Astrocyte (in vitro differentiated cells and primary cell): ENCODE measurements around the gene YPEL3. TPM values are rescaled to one million over a fixed set of nuclear protein-coding genes. Genes with fewer than 3 reads are reported as not detected.

Source experiments
- DNase-seq: peaks from one replicate; pipeline ENCODE4 v3.0.0-alpha.2; 2010; ENCODE audit warnings: low read depth
- FAIRE-seq: peaks from 2 replicates; lab custom pipeline; 2011; peaks lifted over from hg19 to GRCh38; lab: Jason Lieb, UNC
- H2AFZ ChIP-seq: 2 replicates; pipeline ENCODE4 v1.6.0; 2012; ENCODE audit warnings: low read depth, low read length, inconsistent platforms
- H3K27ac ChIP-seq: 2 replicates; pipeline ENCODE4 v1.5.1; 2011; ENCODE audit warnings: low read depth, low read length, inconsistent platforms
- H3K27me3 ChIP-seq: 2 replicates; pipeline ENCODE4 v1.6.0; 2011; ENCODE audit warnings: low read length, inconsistent platforms; ENCODE audit not compliant: insufficient read depth
- H3K36me3 ChIP-seq: 2 replicates; pipeline ENCODE4 v1.5.1; 2011; ENCODE audit warnings: low read length, inconsistent platforms; ENCODE audit not compliant: insufficient read depth
- H3K4me1 ChIP-seq: 2 replicates; pipeline ENCODE4 v1.5.1; 2011; ENCODE audit warnings: low read length, inconsistent platforms; ENCODE audit not compliant: insufficient read depth
- H3K4me2 ChIP-seq: 2 replicates; pipeline ENCODE4 v1.6.0; 2012; ENCODE audit warnings: low read length, inconsistent platforms
- H3K4me3 ChIP-seq: 2 replicates; pipeline ENCODE4 v1.5.1; 2011; ENCODE audit warnings: low read depth, mild to moderate bottlenecking, low read length, inconsistent platforms; ENCODE audit not compliant: insufficient read depth
- H3K79me2 ChIP-seq: 2 replicates; pipeline ENCODE4 v1.6.0; 2012; ENCODE audit warnings: mild to moderate bottlenecking, low read length, inconsistent platforms; ENCODE audit not compliant: insufficient read depth
- H3K9ac ChIP-seq: 2 replicates; pipeline ENCODE4 v1.6.0; 2012; ENCODE audit warnings: mild to moderate bottlenecking, low read length, inconsistent platforms
- H3K9me3 ChIP-seq: 2 replicates; pipeline ENCODE4 v1.5.1; 2012; ENCODE audit warnings: low read depth, mild to moderate bottlenecking, low read length, inconsistent platforms; ENCODE audit not compliant: insufficient read depth
- H4K20me1 ChIP-seq: 2 replicates; pipeline ENCODE4 v1.6.0; 2012; ENCODE audit warnings: low read length, inconsistent platforms; ENCODE audit not compliant: insufficient read depth
- H3K27ac Mint-ChIP-seq: one replicate; pipeline ENCODE4 v1.8.0; 2021; ENCODE audit warnings: mild to moderate bottlenecking, mixed read lengths; ENCODE audit not compliant: unreplicated experiment
- H3K27me3 Mint-ChIP-seq: one replicate; pipeline ENCODE4 v1.8.0; 2021; ENCODE audit warnings: low read depth, mixed read lengths; ENCODE audit not compliant: unreplicated experiment
- H3K36me3 Mint-ChIP-seq: one replicate; pipeline ENCODE4 v1.8.0; 2021; ENCODE audit warnings: low read depth, mixed read lengths; ENCODE audit not compliant: unreplicated experiment
- H3K4me1 Mint-ChIP-seq: one replicate; pipeline ENCODE4 v1.8.0; 2021; ENCODE audit warnings: low read depth, mixed read lengths; ENCODE audit not compliant: unreplicated experiment
- H3K4me3 Mint-ChIP-seq: one replicate; pipeline ENCODE4 v1.8.0; 2021; ENCODE audit warnings: mild to moderate bottlenecking, moderate library complexity, mixed read lengths; ENCODE audit not compliant: unreplicated experiment
- H3K9me3 Mint-ChIP-seq: one replicate; pipeline ENCODE4 v1.8.0; 2021; ENCODE audit warnings: mild to moderate bottlenecking, mixed read lengths; ENCODE audit not compliant: unreplicated experiment
- CTCF ChIP-seq: IDR thresholded peaks from 2 replicates; pipeline ENCODE4 v1.5.1; 2011; ENCODE audit warnings: low read depth, mild to moderate bottlenecking, inconsistent platforms, low read length, moderate library complexity; ENCODE audit not compliant: insufficient read depth
- EZH2 ChIP-seq: IDR thresholded peaks from 2 replicates; pipeline ENCODE4 v1.6.1; 2012; ENCODE audit warnings: mild to moderate bottlenecking, low read length, inconsistent platforms; ENCODE audit not compliant: insufficient read depth
- total RNA-seq: library from RNA; stranded (reverse); gene quantifications from 2 replicates; pipeline ENCODE4 v1.2.1, GENCODE V29; 2021

YPEL3 gene
- total RNA-seq, 1 donor from 2014 or later = 20.5 TPM

DNA sequence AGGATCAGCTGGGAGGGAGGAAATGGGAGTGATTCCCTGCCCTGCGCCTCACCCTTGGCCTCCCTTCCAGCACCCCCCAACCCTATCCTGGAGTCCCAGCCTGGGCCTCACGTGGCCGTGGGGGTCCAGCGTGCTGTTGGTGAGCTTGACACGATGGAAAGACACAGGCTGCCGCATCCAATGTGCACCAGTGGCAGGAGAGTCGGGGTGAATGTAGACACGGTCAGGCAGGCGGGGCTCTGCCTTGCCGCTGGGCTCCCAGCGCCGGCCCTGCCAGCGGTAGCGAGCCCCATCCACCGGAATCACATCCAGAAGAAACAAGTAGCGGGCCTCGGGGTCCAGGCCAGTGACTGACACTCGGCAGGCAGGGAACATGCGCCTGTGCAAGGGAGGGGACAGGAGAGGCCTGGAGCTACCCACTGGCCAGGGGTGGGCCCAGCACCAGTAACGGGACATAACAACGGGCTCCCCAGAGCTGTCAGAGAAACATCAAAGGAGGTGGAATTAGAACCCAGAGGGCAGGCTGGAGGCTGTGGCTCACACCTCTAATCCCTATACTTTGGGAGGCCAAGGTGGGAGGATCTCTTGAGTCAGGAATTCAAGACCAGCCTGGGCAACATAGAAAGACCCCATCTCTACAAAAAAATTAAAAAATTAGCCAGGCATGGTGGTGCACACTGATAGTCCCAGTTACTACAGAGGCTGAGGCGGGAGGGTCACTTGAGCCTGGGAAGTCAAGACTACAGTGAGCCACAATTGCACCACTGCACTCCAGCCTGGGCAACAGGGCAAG, 7.0 kb downstream of the YPEL3 start:
- Histone ChIP-seq H3K27me3 (no peaks in the 10 kb centered on the region), H3K9ac (no peak overlapping the region), H3K4me3 (no peak overlapping the region), H3K79me2 (no peaks in the 10 kb centered on the region), H4K20me1 (peaks cover 2% of the 10 kb centered on the region), H3K36me3 (no peaks in the 10 kb centered on the region), H3K27ac (no peak overlapping the region), H2AFZ (no peak overlapping the region), H3K9me3 (no peaks in the 10 kb centered on the region), H3K4me1 (peaks cover 18% of the 10 kb centered on the region), H3K4me2 (no peak overlapping the region)
- Mint-ChIP-seq H3K4me1 (peaks cover 14% of the 10 kb centered on the region), H3K27me3 (no peaks in the 10 kb centered on the region), H3K36me3 (peaks cover 14% of the 10 kb centered on the region), H3K4me3 (no peak overlapping the region), H3K27ac (peak overlapping the region; percentile 41), H3K9me3 (no peaks in the 10 kb centered on the region)
- FAIRE-seq = no peak
- no peak for TF ChIP-seq CTCF
- no peak for TF ChIP-seq EZH2
- DNase-seq = no peak

DNA sequence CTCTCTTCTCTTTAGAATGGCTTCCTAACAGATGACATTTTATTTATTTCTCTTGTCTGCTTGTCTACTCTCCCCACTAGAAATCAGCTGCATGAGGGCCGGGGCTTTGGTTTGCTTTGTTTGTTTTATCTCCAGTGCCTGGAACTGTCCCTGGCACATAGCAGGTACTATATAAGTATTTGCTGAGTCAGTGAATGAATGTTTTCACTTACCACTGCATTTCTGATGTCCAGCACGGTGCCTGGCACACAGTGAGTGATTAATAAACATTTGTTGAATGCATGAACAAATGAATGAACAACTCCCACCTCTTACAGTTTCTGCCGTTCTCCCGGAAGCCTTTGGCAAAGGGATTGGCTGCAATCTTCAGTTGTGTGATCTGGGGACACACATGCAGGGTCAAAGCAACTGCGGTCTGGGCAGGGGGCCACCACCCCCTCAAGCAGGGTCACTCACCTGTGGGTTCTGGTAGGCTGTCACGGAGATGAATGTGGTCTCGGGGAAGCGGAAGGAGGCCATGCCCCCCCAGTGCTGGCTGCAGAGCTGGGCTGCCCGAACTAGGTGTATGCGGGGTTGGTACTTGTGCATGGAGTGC, 7.7 kb downstream of the YPEL3 start:
- Histone ChIP-seq H4K20me1 (peaks cover 9% of the 10 kb centered on the region), H3K9ac (no peak overlapping the region), H3K27me3 (no peaks in the 10 kb centered on the region), H3K4me3 (no peak overlapping the region), H3K9me3 (no peaks in the 10 kb centered on the region), H3K36me3 (peaks cover 4% of the 10 kb centered on the region), H3K4me1 (peaks cover 18% of the 10 kb centered on the region), H3K79me2 (no peaks in the 10 kb centered on the region), H3K27ac (no peak overlapping the region), H2AFZ (no peak overlapping the region), H3K4me2 (no peak overlapping the region)
- Mint-ChIP-seq H3K36me3 (peaks cover 17% of the 10 kb centered on the region), H3K9me3 (no peaks in the 10 kb centered on the region), H3K27me3 (no peaks in the 10 kb centered on the region), H3K4me1 (peaks cover 14% of the 10 kb centered on the region), H3K27ac (peak overlapping the region; percentile 42), H3K4me3 (no peak overlapping the region)
- DNase-seq (no peak), FAIRE-seq (no peak)
- TF ChIP-seq CTCF (no peak), EZH2 (no peak)
